HG03045 (cell line): ENCODE measurements around the gene OLIG3.

Experiments
- ATAC-seq: cut with Tn5 transposase; IDR thresholded peaks from one replicate; pipeline ENCODE4 v1.9.1; 2021; ENCODE audit warnings: mild to moderate bottlenecking, moderate library complexity; ENCODE audit not compliant: unreplicated experiment

OLIG3 gene

GRCh38 chr6:137496368-137496767 lies 2.2 kb upstream of the OLIG3 start:
- no peak for ATAC-seq

GRCh38 chr6:137495703-137496336 lies 1.6 kb upstream of the OLIG3 start:
- ATAC-seq: no peak

- no peak for ATAC-seq
Measured at GRCh38 chr6:137494988-137495702, 951 bp upstream of the OLIG3 start.

GRCh38 chr6:137493218-137494038 lies 766 bp downstream of the OLIG3 start:
- ATAC-seq: no peak

GRCh38 chr6:137492289-137493217 lies 1.6 kb downstream of the OLIG3 start:
- no peak for ATAC-seq

- ATAC-seq: no peak
Measured at GRCh38 chr6:137491478-137491877, 2.7 kb downstream of the OLIG3 start.

- no peak for ATAC-seq
Measured at GRCh38 chr6:137490961-137491360, 3.2 kb downstream of the OLIG3 start.

- ATAC-seq: no peak
Measured at GRCh38 chr6:137490006-137490905, 3.9 kb downstream of the OLIG3 start.

GRCh38 chr6:137489046-137490005 lies 4.9 kb downstream of the OLIG3 start:
- ATAC-seq: no peak

- no peak for ATAC-seq
Measured at GRCh38 chr6:137488150-137489045, 5.8 kb downstream of the OLIG3 start.

GRCh38 chr6:137487869-137488149 lies 6.4 kb downstream of the OLIG3 start:
- no peak for ATAC-seq

- no peak for ATAC-seq
Measured at GRCh38 chr6:137487181-137487868, 6.9 kb downstream of the OLIG3 start.

GRCh38 chr6:137486416-137486815 lies 7.8 kb downstream of the OLIG3 start:
- ATAC-seq: no peak

GRCh38 chr6:137480431-137480830 lies 13.8 kb downstream of the OLIG3 start:
- ATAC-seq: no peak

GRCh38 chr6:137475103-137475502 lies 19.1 kb downstream of the OLIG3 start:
- no peak for ATAC-seq

- no peak for ATAC-seq
Measured at GRCh38 chr6:137473598-137473997, 20.6 kb downstream of the OLIG3 start.

GRCh38 chr6:137472641-137473137 lies 21.5 kb downstream of the OLIG3 start:
- ATAC-seq: no peak
